HG02970 (cell line): ENCODE results near the gene FIGNL2.
"Not testable (repeated sequence)": the region's sequence is repeated elsewhere in the genome, so short reads cannot be mapped to it uniquely, and the experiment has no call there.

Experiments used
- ATAC-seq: cut with Tn5 transposase; IDR thresholded peaks from one replicate; pipeline ENCODE4 v1.9.1; 2021; ENCODE audit warnings: mild to moderate bottlenecking, moderate library complexity, moderate number of reproducible peaks; ENCODE audit not compliant: unreplicated experiment, low FRiP score

Gene FIGNL2

GRCh38 chr12:51848326-51848727 lies at the start of gene FIGNL2:
FIGNL2 (minus strand) TSS chr12:51848718; CDS start chr12:51822413, 26,305 bp downstream.
- no peak for ATAC-seq

GRCh38 chr12:51897181-51897580 lies 48.7 kb upstream of the FIGNL2 start:
- ATAC-seq: no peak

- ATAC-seq: no peak
Measured at GRCh38 chr12:51896236-51896635, 47.7 kb upstream of the FIGNL2 start.

GRCh38 chr12:51895378-51896135 lies 47.0 kb upstream of the FIGNL2 start:
- no peak for ATAC-seq

GRCh38 chr12:51893786-51894185 lies 45.3 kb upstream of the FIGNL2 start:
- ATAC-seq: no peak

GRCh38 chr12:51891843-51892242 lies 43.3 kb upstream of the FIGNL2 start:
- no peak for ATAC-seq

GRCh38 chr12:51890511-51891171 lies 42.1 kb upstream of the FIGNL2 start:
- ATAC-seq: no peak

GRCh38 chr12:51890133-51890464 lies 41.6 kb upstream of the FIGNL2 start:
- no peak for ATAC-seq

GRCh38 chr12:51889216-51890132 lies 41.0 kb upstream of the FIGNL2 start:
- ATAC-seq: no peak

- no peak for ATAC-seq
Measured at GRCh38 chr12:51888316-51889215, 40.0 kb upstream of the FIGNL2 start.

GRCh38 chr12:51887476-51888315 lies 39.2 kb upstream of the FIGNL2 start, which contains the start of gene ANKRD33:
ANKRD33 (plus strand) TSS chr12:51888103; CDS start chr12:51888187, 84 bp downstream.
- no peak for ATAC-seq

- ATAC-seq: no peak
Measured at GRCh38 chr12:51886021-51886710, 37.6 kb upstream of the FIGNL2 start.

- ATAC-seq: not testable (repeated sequence)
Measured at GRCh38 chr12:51885294-51886020, 36.9 kb upstream of the FIGNL2 start.

GRCh38 chr12:51884676-51885229 lies 36.2 kb upstream of the FIGNL2 start:
- no peak for ATAC-seq

- ATAC-seq: no peak
Measured at GRCh38 chr12:51883998-51884675, 35.6 kb upstream of the FIGNL2 start.

GRCh38 chr12:51883295-51883694 lies 34.8 kb upstream of the FIGNL2 start:
- no peak for ATAC-seq

- no peak for ATAC-seq
Measured at GRCh38 chr12:51879102-51879501, 30.6 kb upstream of the FIGNL2 start.
